Measurements from ENCODE around the gene TEX14. TPM values are rescaled to one million over a fixed set of nuclear protein-coding genes. Genes with fewer than 3 reads are reported as not detected.

The TEX14 gene
- total RNA-seq, 1 donor from 2014 or later: 0.20 TPM

- no peaks in the 10 kb centered on the region for H3K36me3 Mint-ChIP-seq (ENCODE audit: unreplicated experiment)
- H3K4me1 Mint-ChIP-seq (ENCODE audit: low read depth, unreplicated experiment): no peaks in the 10 kb centered on the region
- H3K27ac Mint-ChIP-seq (ENCODE audit: unreplicated experiment): no peak overlapping the region
- no peak for DNase-seq
- H3K27me3 Mint-ChIP-seq (ENCODE audit: unreplicated experiment): no peaks in the 10 kb centered on the region
- TF ChIP-seq CTCF (IDR thresholded peaks at IDR 0.05; ENCODE audit: partially characterized antibody, unreplicated experiment): no peak
- H3K9me3 Mint-ChIP-seq (ENCODE audit: unreplicated experiment): no peaks in the 10 kb centered on the region
- no peak overlapping the region for H3K4me3 Mint-ChIP-seq (ENCODE audit: unreplicated experiment)
These were observed 75.8 kb downstream of the TEX14 start for GRCh38 chr17:58615768-58616659.

GRCh38 chr17:58614859-58615459 is 76.9 kb downstream of the TEX14 start:
- no peaks in the 10 kb centered on the region for H3K9me3 Mint-ChIP-seq (ENCODE audit: unreplicated experiment)
- H3K27ac Mint-ChIP-seq (ENCODE audit: unreplicated experiment): no peak overlapping the region
- DNase-seq: no peak
- H3K36me3 Mint-ChIP-seq (ENCODE audit: unreplicated experiment): no peaks in the 10 kb centered on the region
- TF ChIP-seq CTCF (IDR thresholded peaks at IDR 0.05; ENCODE audit: partially characterized antibody, unreplicated experiment): no peak
- no peaks in the 10 kb centered on the region for H3K27me3 Mint-ChIP-seq (ENCODE audit: unreplicated experiment)
- no peaks in the 10 kb centered on the region for H3K4me1 Mint-ChIP-seq (ENCODE audit: low read depth, unreplicated experiment)
- H3K4me3 Mint-ChIP-seq (ENCODE audit: unreplicated experiment): no peak overlapping the region

DNA sequence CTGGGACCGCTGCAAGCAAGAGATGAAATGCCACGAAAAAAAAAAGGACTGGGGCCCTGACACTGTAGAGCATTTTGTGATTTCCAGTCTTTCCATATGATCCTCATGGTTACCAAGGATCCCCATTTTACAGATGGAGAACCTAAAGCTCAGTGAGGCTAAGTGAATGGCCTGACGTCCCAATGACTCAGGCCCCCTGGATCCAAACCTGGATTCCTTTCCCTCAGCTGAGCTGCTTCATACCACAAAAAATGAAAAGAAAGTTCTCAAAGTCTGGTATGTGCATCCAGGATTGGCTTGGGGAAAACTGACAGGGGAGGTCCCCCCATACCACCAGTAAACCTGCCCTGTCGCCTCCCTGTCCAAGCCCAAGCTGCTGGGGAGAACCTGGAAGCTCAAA is 80.5 kb downstream of the TEX14 start:
- Mint-ChIP-seq H3K27ac (ENCODE audit: unreplicated experiment) (no peak overlapping the region), H3K27me3 (ENCODE audit: unreplicated experiment) (no peaks in the 10 kb centered on the region)
- no peak for TF ChIP-seq CTCF (IDR thresholded peaks at IDR 0.05; ENCODE audit: partially characterized antibody, unreplicated experiment)

GRCh38 chr17:58606934-58607333 is 84.9 kb downstream of the TEX14 start:
- Mint-ChIP-seq H3K4me3 (ENCODE audit: unreplicated experiment) (no peak overlapping the region), H3K27ac (ENCODE audit: unreplicated experiment) (no peak overlapping the region), H3K4me1 (ENCODE audit: low read depth, unreplicated experiment) (no peaks in the 10 kb centered on the region), H3K27me3 (ENCODE audit: unreplicated experiment) (no peaks in the 10 kb centered on the region), H3K36me3 (ENCODE audit: unreplicated experiment) (no peaks in the 10 kb centered on the region), H3K9me3 (ENCODE audit: unreplicated experiment) (peaks cover 4% of the 10 kb centered on the region)
- no peak for DNase-seq
- no peak for TF ChIP-seq CTCF (IDR thresholded peaks at IDR 0.05; ENCODE audit: partially characterized antibody, unreplicated experiment)

More for the DNA sequence above, 80.5 kb downstream of the TEX14 start:
- no peaks in the 10 kb centered on the region for H3K36me3 Mint-ChIP-seq (ENCODE audit: unreplicated experiment)
- no peak overlapping the region for H3K4me3 Mint-ChIP-seq (ENCODE audit: unreplicated experiment)
- H3K4me1 Mint-ChIP-seq (ENCODE audit: low read depth, unreplicated experiment): no peaks in the 10 kb centered on the region
- peaks cover 2% of the 10 kb centered on the region for H3K9me3 Mint-ChIP-seq (ENCODE audit: unreplicated experiment)
- no peak for DNase-seq

GRCh38 chr17:58605986-58606385 is 85.9 kb downstream of the TEX14 start:
- Mint-ChIP-seq H3K36me3 (ENCODE audit: unreplicated experiment) (no peaks in the 10 kb centered on the region), H3K27me3 (ENCODE audit: unreplicated experiment) (no peaks in the 10 kb centered on the region), H3K27ac (ENCODE audit: unreplicated experiment) (no peak overlapping the region), H3K4me1 (ENCODE audit: low read depth, unreplicated experiment) (no peaks in the 10 kb centered on the region), H3K9me3 (ENCODE audit: unreplicated experiment) (peaks cover 4% of the 10 kb centered on the region), H3K4me3 (ENCODE audit: unreplicated experiment) (no peak overlapping the region)
- TF ChIP-seq CTCF (IDR thresholded peaks at IDR 0.05; ENCODE audit: partially characterized antibody, unreplicated experiment): no peak
- no peak for DNase-seq

Measured in glutamatergic neuron (in vitro differentiated cells).